Stimulated activated naive CD8-positive, alpha-beta T cell treated with anti-CD3 and anti-CD28 coated beads, Interleukin-15, Interleukin-2, amounts not matched to agents 100 U/mL and 50 U/mL, for 24 hours (primary cell): Measurements from ENCODE around the gene NAA50.

ENCODE experiments used
- ATAC-seq: fragments of 150-1000 bp; cut with Tn5 transposase; one replicate; pipeline ENCODE4 v1.10.0; 2021
- DNase-seq: peaks from one replicate; pipeline ENCODE4 v3.0.0; 2021

NAA50 gene

GRCh38 chr3:113685124-113685523 lies 60.9 kb downstream of the NAA50 start:
- no peak for ATAC-seq
- DNase-seq: no peak

- ATAC-seq: no peak
- DNase-seq: no peak
Measured at GRCh38 chr3:113684271-113684819, 61.7 kb downstream of the NAA50 start.

GRCh38 chr3:113678773-113679172 lies 67.3 kb downstream of the NAA50 start:
- ATAC-seq (no peak), DNase-seq (no peak)

- no peak for ATAC-seq
Measured at GRCh38 chr3:113677737-113678136, 68.3 kb downstream of the NAA50 start.

GRCh38 chr3:113676261-113676660 lies 69.8 kb downstream of the NAA50 start:
- DNase-seq: no peak
- ATAC-seq: no peak

More at GRCh38 chr3:113677737-113678136, 68.3 kb downstream of the NAA50 start:
- DNase-seq: no peak

GRCh38 chr3:113673593-113673992 lies 72.5 kb downstream of the NAA50 start:
- DNase-seq (no peak), ATAC-seq (no peak)

- DNase-seq (no peak), ATAC-seq (no peak)
Measured at GRCh38 chr3:113668015-113668414, 78.0 kb downstream of the NAA50 start.
